Smooth muscle cell (in vitro differentiated cells): ENCODE measurements around the gene SSBP3. TPM values are rescaled to one million over a fixed set of nuclear protein-coding genes. Genes with fewer than 3 reads are reported as not detected.

ENCODE experiments used
- DNase-seq: peaks from one replicate; lab custom pipeline; 2025; ENCODE audit not compliant: unreplicated experiment; lab: John Stamatoyannopoulos, UW
- H2AFZ ChIP-seq: fragments of 200-600 bp; sonication (generic); 2 replicates; pipeline ENCODE4 v1.6.0; 2016; ENCODE audit warnings: antibody characterized with exemption, low read depth, mild to moderate bottlenecking
- H3F3A ChIP-seq: fragments of 200-600 bp; sonication (generic); 2 replicates; pipeline ENCODE4 v1.6.0; 2017; ENCODE audit warnings: antibody characterized with exemption, low read depth
- H3K27ac ChIP-seq: fragments of 200-600 bp; sonication (generic); 2 replicates; pipeline ENCODE4 v1.5.1; 2016; ENCODE audit warnings: low read depth, mild to moderate bottlenecking
- H3K27me3 ChIP-seq: fragments of 200-600 bp; sonication (generic); 2 replicates; pipeline ENCODE4 v1.6.1; 2016; ENCODE audit warnings: low read depth, mild to moderate bottlenecking
- H3K36me3 ChIP-seq: fragments of 200-600 bp; sonication (generic); 2 replicates; pipeline ENCODE4 v1.5.1; 2016; ENCODE audit warnings: low read depth
- H3K4me1 ChIP-seq: fragments of 200-600 bp; sonication (generic); 2 replicates; pipeline ENCODE4 v1.5.1; 2016; ENCODE audit warnings: low read depth
- H3K4me2 ChIP-seq: fragments of 200-600 bp; sonication (generic); 2 replicates; pipeline ENCODE4 v1.6.0; 2016; ENCODE audit warnings: mild to moderate bottlenecking
- H3K4me3 ChIP-seq: fragments of 200-600 bp; sonication (generic); 2 replicates; pipeline ENCODE4 v1.5.1; 2016; ENCODE audit warnings: mild to moderate bottlenecking
- H3K79me2 ChIP-seq: fragments of 200-600 bp; sonication (generic); 2 replicates; pipeline ENCODE4 v1.6.0; 2016; ENCODE audit warnings: low read depth, mild to moderate bottlenecking
- H3K9ac ChIP-seq: fragments of 200-600 bp; sonication (generic); 2 replicates; pipeline ENCODE4 v1.6.0; 2016; ENCODE audit warnings: low read depth
- H3K9me3 ChIP-seq: fragments of 200-600 bp; sonication (generic); replicated peaks from 2 replicates; pipeline ENCODE4 v1.5.1; 2016; ENCODE audit warnings: low read depth
- H4K20me1 ChIP-seq: fragments of 200-600 bp; sonication (generic); 2 replicates; pipeline ENCODE4 v1.6.0; 2016; ENCODE audit warnings: low read depth
- CTCF ChIP-seq: fragments of 200-600 bp; sonication (generic); IDR thresholded peaks from 2 replicates; pipeline ENCODE4 v1.5.1; 2017; ENCODE audit warnings: borderline replicate concordance, mild to moderate bottlenecking, antibody characterized with exemption; ENCODE audit not compliant: insufficient read depth, poor library complexity, severe bottlenecking
- WGBS: methylation state at CpG from one replicate; pipeline ENCODE4 v1.1.7; 2016; ENCODE audit warnings: low lambda C conversion rate; 5-methylcytosine and 5-hydroxymethylcytosine counted together
- polyA plus RNA-seq: library from polyadenylated mRNA; unstranded; fragments of >200 nt; fragmentation: Nextera tagmentation; extraction: Ambion mirVana; gene quantifications from 2 replicates; pipeline ENCODE4 v1.2.1, GENCODE V29; 2016
- total RNA-seq: library from RNA; depleted of rRNA; stranded (reverse); fragments of >200 nt; gene quantifications from 2 replicates; pipeline ENCODE4 v1.2.3, GENCODE V29; 2014

SSBP3 gene
- total and polyA plus RNA-seq, 2 experiments from 2014 or later = 26.5 to 30.1 TPM

GRCh38 chr1:54267815-54268761, 138.1 kb downstream of the SSBP3 start:
- no peak overlapping the region for H3K4me2 ChIP-seq
- no peaks in the 10 kb centered on the region for H3K9me3 ChIP-seq
- H3K27me3 ChIP-seq = no peaks in the 10 kb centered on the region
- no peak for DNase-seq
- peaks cover 27% of the 10 kb centered on the region for H3K79me2 ChIP-seq
- 95% methylated on average over 17 of the region's 17 CpGs for WGBS
- peaks cover 96% of the 10 kb centered on the region for H4K20me1 ChIP-seq
- H2AFZ ChIP-seq = no peak overlapping the region
- peaks cover 8% of the 10 kb centered on the region for H3K4me1 ChIP-seq
- H3K36me3 ChIP-seq = no peaks in the 10 kb centered on the region
- H3K27ac ChIP-seq = no peak overlapping the region
- no peaks in the 10 kb centered on the region for H3F3A ChIP-seq
- no peak overlapping the region for H3K9ac ChIP-seq
- H3K4me3 ChIP-seq = no peak overlapping the region
- TF ChIP-seq CTCF = no peak

GRCh38 chr1:54266908-54267307, 139.3 kb downstream of the SSBP3 start:
- H2AFZ ChIP-seq = no peak overlapping the region
- no peaks in the 10 kb centered on the region for H3K36me3 ChIP-seq
- H3K27me3 ChIP-seq = no peaks in the 10 kb centered on the region
- H3K27ac ChIP-seq = no peak overlapping the region
- H3K4me3 ChIP-seq = no peak overlapping the region
- no peaks in the 10 kb centered on the region for H3K4me1 ChIP-seq
- H3K9ac ChIP-seq = no peak overlapping the region
- WGBS = 82% methylated on average over 5 of the region's 5 CpGs
- no peaks in the 10 kb centered on the region for H3F3A ChIP-seq
- TF ChIP-seq CTCF = no peak
- DNase-seq = no peak
- H3K9me3 ChIP-seq = no peaks in the 10 kb centered on the region
- H4K20me1 ChIP-seq = peaks cover 96% of the 10 kb centered on the region
- peaks cover 33% of the 10 kb centered on the region for H3K79me2 ChIP-seq
- no peak overlapping the region for H3K4me2 ChIP-seq

- H3K27ac ChIP-seq = no peak overlapping the region
- H3K4me2 ChIP-seq = no peak overlapping the region
- no peaks in the 10 kb centered on the region for H3K36me3 ChIP-seq
- H4K20me1 ChIP-seq = peaks cover 96% of the 10 kb centered on the region
- peaks cover 33% of the 10 kb centered on the region for H3K79me2 ChIP-seq
- H3K4me1 ChIP-seq = no peaks in the 10 kb centered on the region
- no peaks in the 10 kb centered on the region for H3K27me3 ChIP-seq
- no peak overlapping the region for H2AFZ ChIP-seq
- H3K4me3 ChIP-seq = no peak overlapping the region
- TF ChIP-seq CTCF = no peak
- no peaks in the 10 kb centered on the region for H3K9me3 ChIP-seq
- WGBS = 95% methylated on average over 2 of the region's 2 CpGs
- DNase-seq = no peak
- no peak overlapping the region for H3K9ac ChIP-seq
- no peaks in the 10 kb centered on the region for H3F3A ChIP-seq
Observed at GRCh38 chr1:54266195-54266594, 140.0 kb downstream of the SSBP3 start.
